Neural crest cell (in vitro differentiated cells): Measurements from ENCODE around the gene FGL2. TPM values are rescaled to one million over a fixed set of nuclear protein-coding genes. Genes with fewer than 3 reads are reported as not detected.
A peak's percentile ranks its signal among the peaks of the same experiment; 100 is the strongest.

Source experiments
- DNase-seq: peaks from one replicate; pipeline ENCODE4 v3.0.0; 2021; ENCODE audit warnings: low read depth, mixed read lengths, low spot score
- H3K27ac Mint-ChIP-seq: one replicate; pipeline ENCODE4 v1.8.0; 2021; ENCODE audit warnings: mild to moderate bottlenecking, mixed read lengths; ENCODE audit not compliant: unreplicated experiment
- H3K27me3 Mint-ChIP-seq: 2 replicates; pipeline ENCODE4 v1.8.0; 2021; ENCODE audit warnings: low read depth, mild to moderate bottlenecking, mixed read lengths
- H3K36me3 Mint-ChIP-seq: 2 replicates; pipeline ENCODE4 v1.8.0; 2021; ENCODE audit warnings: low read depth, mild to moderate bottlenecking, mixed read lengths
- H3K4me1 Mint-ChIP-seq: 2 replicates; pipeline ENCODE4 v1.8.0; 2021; ENCODE audit warnings: mixed read lengths
- H3K4me3 Mint-ChIP-seq: one replicate; pipeline ENCODE4 v1.8.0; 2021; ENCODE audit warnings: mild to moderate bottlenecking, mixed read lengths
- H3K9me3 Mint-ChIP-seq: 2 replicates; pipeline ENCODE4 v1.8.0; 2021; ENCODE audit warnings: mixed read lengths
- CTCF ChIP-seq: fragments of 200-600 bp; sonication (generic); conservative IDR thresholded peaks from 2 replicates; pipeline ENCODE4 v1.5.0; 2021; ENCODE audit warnings: antibody characterized with exemption, mild to moderate bottlenecking
- total RNA-seq: library from RNA; stranded (reverse); gene quantifications from 2 replicates; pipeline ENCODE4 v1.2.1, GENCODE V29; 2021

FGL2 gene
- total RNA-seq, 1 donor from 2014 or later, result not detected

DNA sequence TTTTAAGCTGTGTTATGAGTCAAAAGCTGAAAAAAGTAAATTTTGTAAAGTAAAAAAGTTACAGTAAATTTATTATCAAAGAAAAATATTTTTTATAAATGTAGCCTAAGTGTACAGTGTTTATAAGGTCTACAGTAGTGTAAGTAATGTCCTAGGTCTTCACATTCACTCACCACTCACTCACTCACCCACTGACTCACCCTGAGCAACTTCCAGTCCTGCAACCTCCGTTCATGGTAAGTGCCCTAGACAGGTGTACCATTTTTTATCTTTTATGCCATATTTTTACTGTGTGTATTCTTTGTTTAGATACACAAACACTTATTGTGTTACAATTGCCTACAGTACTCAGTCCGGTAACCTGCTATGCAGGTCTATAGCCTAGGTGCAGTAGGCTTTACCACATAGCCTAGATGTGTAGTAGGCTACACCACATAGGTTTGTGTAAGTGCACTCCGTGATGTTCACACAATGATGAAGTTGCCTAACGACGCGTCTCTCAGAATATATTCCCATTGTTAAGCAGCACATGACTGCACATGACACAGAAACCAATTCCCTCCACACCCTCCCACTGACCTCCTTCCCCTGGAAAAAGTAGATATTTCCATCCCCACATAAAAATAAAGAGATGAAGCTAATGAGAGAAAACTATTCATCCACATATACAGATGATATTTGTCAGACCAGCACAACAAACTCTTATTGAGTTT lies 44.8 kb upstream of the FGL2 start:
- Mint-ChIP-seq H3K27me3 (no peaks in the 10 kb centered on the region), H3K4me3 (no peak overlapping the region), H3K36me3 (no peaks in the 10 kb centered on the region), H3K9me3 (peaks cover 3% of the 10 kb centered on the region), H3K27ac (peak overlapping the region; percentile 67), H3K4me1 (peaks cover 20% of the 10 kb centered on the region)
- DNase-seq, result no peak
- no peak for TF ChIP-seq CTCF

DNA sequence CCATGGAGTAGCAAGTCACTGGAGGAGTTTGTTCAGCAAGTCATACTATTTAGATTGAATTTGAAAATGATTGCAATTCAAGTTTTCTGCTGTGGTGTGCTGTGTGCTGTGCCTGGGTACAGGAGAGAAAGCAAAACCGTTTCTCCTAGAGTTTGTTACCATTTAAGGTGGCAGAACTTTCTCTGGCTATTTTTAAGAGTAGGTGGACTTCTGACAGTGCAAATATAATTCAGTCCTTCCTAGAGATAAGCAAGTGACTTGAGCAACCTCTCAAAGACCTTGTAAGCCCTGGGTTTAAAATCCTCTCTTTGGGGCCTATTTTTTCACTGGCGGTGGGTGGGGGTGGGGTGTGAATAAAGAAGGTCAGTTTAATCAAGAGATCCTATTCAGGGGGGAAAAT lies 42.9 kb upstream of the FGL2 start:
- no peak overlapping the region for H3K4me3 Mint-ChIP-seq
- H3K9me3 Mint-ChIP-seq, result peaks cover 6% of the 10 kb centered on the region
- H3K4me1 Mint-ChIP-seq, result peaks cover 20% of the 10 kb centered on the region
- no peak for TF ChIP-seq CTCF
- no peak for DNase-seq
- H3K27ac Mint-ChIP-seq, result no peak overlapping the region
- no peaks in the 10 kb centered on the region for H3K27me3 Mint-ChIP-seq
- peaks cover 2% of the 10 kb centered on the region for H3K36me3 Mint-ChIP-seq

- Mint-ChIP-seq H3K9me3 (peaks cover 6% of the 10 kb centered on the region), H3K27me3 (no peaks in the 10 kb centered on the region), H3K36me3 (peaks cover 2% of the 10 kb centered on the region), H3K4me1 (peaks cover 20% of the 10 kb centered on the region), H3K27ac (no peak overlapping the region), H3K4me3 (no peak overlapping the region)
- no peak for DNase-seq
- TF ChIP-seq CTCF, result no peak
Measured at GRCh38 chr7:77242068-77242467, 42.4 kb upstream of the FGL2 start.

DNA sequence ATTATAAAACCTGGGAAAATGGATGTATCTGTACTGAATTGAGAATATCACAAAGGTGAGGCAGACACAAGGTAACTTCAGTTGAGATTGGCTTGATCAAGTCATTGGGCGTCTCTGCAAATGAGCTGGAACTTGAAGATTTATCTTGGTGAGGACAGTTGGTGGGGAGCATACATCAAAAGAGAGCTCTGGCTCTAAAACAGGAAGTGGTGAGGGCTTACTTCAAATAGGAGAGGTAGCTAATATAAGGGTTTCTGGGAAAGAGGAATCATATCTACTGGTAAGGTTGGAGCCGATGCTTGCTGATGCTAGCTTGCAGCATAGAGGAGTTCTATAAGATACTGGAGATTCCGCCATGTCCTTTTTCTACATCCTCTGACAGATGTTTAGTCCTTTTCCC lies 39.9 kb upstream of the FGL2 start:
- Mint-ChIP-seq H3K27ac (no peak overlapping the region), H3K4me1 (peaks cover 21% of the 10 kb centered on the region), H3K4me3 (no peak overlapping the region), H3K27me3 (no peaks in the 10 kb centered on the region), H3K9me3 (peaks cover 6% of the 10 kb centered on the region), H3K36me3 (peaks cover 2% of the 10 kb centered on the region)
- no peak for TF ChIP-seq CTCF
- no peak for DNase-seq

DNA sequence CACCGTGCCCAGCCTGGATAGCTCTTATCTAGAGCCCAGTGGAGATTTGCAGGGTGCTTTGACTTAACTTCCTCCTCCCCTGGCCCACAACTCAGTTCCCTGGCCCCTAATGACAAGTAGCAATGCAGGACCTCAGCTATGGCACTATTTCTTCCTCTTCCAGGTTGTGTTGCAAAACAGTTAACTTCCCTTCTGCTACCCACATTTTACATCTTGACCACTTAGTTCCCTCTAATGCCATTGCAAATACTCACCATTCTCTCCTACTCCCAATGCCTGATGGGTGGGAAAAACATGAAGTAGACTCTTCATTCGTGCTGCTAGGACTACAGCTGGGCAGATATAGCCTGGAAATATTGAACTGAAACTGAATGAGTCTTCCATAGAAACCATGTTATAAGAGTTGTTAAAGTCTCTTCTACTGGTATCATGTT lies 39.1 kb upstream of the FGL2 start:
- peaks cover 6% of the 10 kb centered on the region for H3K9me3 Mint-ChIP-seq
- peak overlapping the region; percentile 12 for H3K27ac Mint-ChIP-seq
- TF ChIP-seq CTCF, result no peak
- peaks cover 21% of the 10 kb centered on the region for H3K4me1 Mint-ChIP-seq
- peaks cover 2% of the 10 kb centered on the region for H3K36me3 Mint-ChIP-seq
- no peak overlapping the region for H3K4me3 Mint-ChIP-seq
- no peak for DNase-seq
- H3K27me3 Mint-ChIP-seq, result no peaks in the 10 kb centered on the region
